HEK293 (cell line): ENCODE data around the gene TOP3A.

ENCODE experiments used
- CTCF ChIA-PET: fragments of 350-600 bp; formaldehyde crosslinking; extraction: SDS; loops from one replicate; lab custom pipeline; 2021; ENCODE audit warnings: antibody characterized with exemption; lab: Yijun Ruan, JAX
- POLR2A ChIA-PET: fragments of 300-600 bp; formaldehyde crosslinking; extraction: SDS; loops from one replicate; lab custom pipeline; 2020; ENCODE audit warnings: antibody characterized with exemption, inconsistent platforms; lab: Yijun Ruan, JAX
- H3K27ac ChIP-seq: fragments of 200-500 bp; sonication (Bioruptor generic); 2 replicates; pipeline ENCODE4 v1.5.1; 2014; ENCODE audit warnings: low read depth, low read length, control low read depth, inconsistent platforms; ENCODE audit errors: extremely low read depth
- H3K36me3 ChIP-seq, 2 experiments: fragments of 200-500 bp in 1 of 2; sonication (Bioruptor generic) in 1 of 2; 1 replicate in 1 of 2; 2 replicates in 1 of 2; pipeline ENCODE4 v1.5.1; 2014 to 2017; ENCODE audit warnings: inconsistent platforms in 2 of 2, low read length in 2 of 2; ENCODE audit not compliant: control insufficient read depth in 2 of 2, insufficient read depth in 1 of 2
- H3K4me1 ChIP-seq: fragments of 200-500 bp; sonication (Bioruptor generic); 2 replicates; pipeline ENCODE4 v1.5.1; 2014; ENCODE audit warnings: mild to moderate bottlenecking, low read length, inconsistent platforms; ENCODE audit not compliant: control insufficient read depth, insufficient read depth
- H3K4me3 ChIP-seq: 2 replicates; pipeline ENCODE4 v1.5.1; 2011; ENCODE audit warnings: low read depth, mild to moderate bottlenecking, control low read depth, low read length, moderate library complexity
- H3K9me3 ChIP-seq: fragments of 200-500 bp; sonication (Bioruptor generic); 2 replicates; pipeline ENCODE4 v1.5.1; 2014; ENCODE audit warnings: low read depth, low read length, inconsistent platforms; ENCODE audit not compliant: control insufficient read depth, insufficient read depth
- EGR2 ChIP-seq: fragments of 450-650 bp; formaldehyde crosslinking; IDR thresholded peaks from 2 replicates; pipeline ENCODE4 v1.5.1; 2016; ENCODE audit warnings: low read depth, missing biosample characterization, missing genetic modification characterization
- MYNN ChIP-seq: fragments of 450-650 bp; formaldehyde crosslinking; IDR thresholded peaks from 2 replicates; pipeline ENCODE4 v1.5.1; 2016; ENCODE audit warnings: missing biosample characterization, missing genetic modification characterization, borderline replicate concordance
- PRDM10 ChIP-seq: fragments of 450-650 bp; formaldehyde crosslinking; IDR thresholded peaks from 2 replicates; pipeline ENCODE4 v1.5.1; 2016; ENCODE audit warnings: missing biosample characterization, missing genetic modification characterization
- SCRT1 ChIP-seq: fragments of 450-650 bp; formaldehyde crosslinking; IDR thresholded peaks from 2 replicates; pipeline ENCODE4 v1.5.1; 2016; ENCODE audit warnings: missing biosample characterization, missing genetic modification characterization, borderline replicate concordance
- SCRT2 ChIP-seq: fragments of 450-650 bp; formaldehyde crosslinking; IDR thresholded peaks from 2 replicates; pipeline ENCODE4 v1.5.1; 2016; ENCODE audit warnings: missing biosample characterization, missing genetic modification characterization
- ZBTB8A ChIP-seq: fragments of 450-650 bp; formaldehyde crosslinking; IDR thresholded peaks from 2 replicates; pipeline ENCODE4 v1.5.1; 2016; ENCODE audit warnings: missing biosample characterization, missing genetic modification characterization
- ZNF121 ChIP-seq: fragments of 450-650 bp; formaldehyde crosslinking; IDR thresholded peaks from 2 replicates; pipeline ENCODE4 v1.5.1; 2016; ENCODE audit warnings: missing biosample characterization, missing genetic modification characterization
- ZNF138 ChIP-seq: fragments of 450-650 bp; formaldehyde crosslinking; IDR thresholded peaks from 2 replicates; pipeline ENCODE4 v1.5.1; 2016; ENCODE audit warnings: missing biosample characterization, missing genetic modification characterization, borderline replicate concordance
- ZNF174 ChIP-seq: fragments of 450-650 bp; formaldehyde crosslinking; IDR thresholded peaks from 2 replicates; pipeline ENCODE4 v1.5.0; 2017; ENCODE audit warnings: missing biosample characterization, mild to moderate bottlenecking, missing genetic modification characterization
- ZNF221 ChIP-seq: fragments of 450-650 bp; formaldehyde crosslinking; IDR thresholded peaks from 2 replicates; pipeline ENCODE4 v1.5.1; 2017; ENCODE audit warnings: missing biosample characterization, missing genetic modification characterization, borderline replicate concordance
- ZNF280C ChIP-seq: fragments of 450-650 bp; formaldehyde crosslinking; IDR thresholded peaks from 2 replicates; pipeline ENCODE4 v1.5.1; 2016; ENCODE audit warnings: missing biosample characterization, missing genetic modification characterization
- ZNF600 ChIP-seq: fragments of 450-650 bp; formaldehyde crosslinking; IDR thresholded peaks from 2 replicates; pipeline ENCODE4 v1.5.1; 2016; ENCODE audit warnings: missing biosample characterization, missing genetic modification characterization
- ZNF654 ChIP-seq: fragments of 450-650 bp; formaldehyde crosslinking; IDR thresholded peaks from 2 replicates; pipeline ENCODE4 v1.5.1; 2016; ENCODE audit warnings: low read depth, missing biosample characterization, missing genetic modification characterization
- TF ChIP-seq, protein P1 (sequence below): fragments of 450-650 bp; formaldehyde crosslinking; optimal IDR thresholded peaks from 2 replicates; pipeline ENCODE3; 2016; ENCODE audit warnings: missing biosample characterization, mild to moderate bottlenecking, missing genetic modification characterization

The TOP3A gene

GRCh38 chr17:18233803-18234518 is 80.8 kb downstream of the TOP3A start:
- Histone ChIP-seq H3K4me1 (no peaks in the 10 kb centered on the region), H3K27ac (no peak overlapping the region), H3K4me3 (no peak overlapping the region), H3K36me3 (peaks cover 0 to 79% of the 10 kb centered on the region in 2 experiments; a peak in 2 of 3 replicates), H3K9me3 (no peaks in the 10 kb centered on the region)
- peak; percentile 24; the same call in 1 of the 2 replicates for TF ChIP-seq EGR2
- no peak for TF ChIP-seq ZNF221 (tag by site-specific recombination)
- ChIA-PET POLR2A (interaction anchor here (0.6 kb wide), 1 partner anchor 10 kb away, joined by 5 read pairs; no protein-coding TSS in a partner anchor), CTCF (no interaction called here)

GRCh38 chr17:18231164-18231563 is 83.6 kb downstream of the TOP3A start:
- peaks cover 4% of the 10 kb centered on the region; the same call in 1 of the 2 replicates for H3K4me1 ChIP-seq
- POLR2A ChIA-PET = no interaction called here
- H3K4me3 ChIP-seq = no peak overlapping the region
- no peak for TF ChIP-seq ZNF654 (tag by site-specific recombination)
- TF ChIP-seq PRDM10 = no peak
- TF ChIP-seq ZNF121 (tag by site-specific recombination) = no peak
- TF ChIP-seq ZBTB8A (tag by site-specific recombination) = 0 out of 2 replicates have a peak, but pooled peaks have one; percentile 25
- TF ChIP-seq, all 188 proteins: peak for 1
- peaks cover 0 to 52% of the 10 kb centered on the region in 2 experiments; a peak in 2 of 3 replicates for H3K36me3 ChIP-seq
- CTCF ChIA-PET = interaction anchor here (0.6 kb wide), 1 partner anchor 77 kb away, joined by 3 read pairs; no protein-coding TSS in a partner anchor
- no peak overlapping the region for H3K27ac ChIP-seq
- H3K9me3 ChIP-seq = no peaks in the 10 kb centered on the region

GRCh38 chr17:18230288-18231141 is 84.3 kb downstream of the TOP3A start:
- H3K9me3 ChIP-seq = no peaks in the 10 kb centered on the region
- no peak for TF ChIP-seq ZNF138
- TF ChIP-seq MYNN = peak; percentile 63; the same call in 1 of the 2 replicates
- TF ChIP-seq SCRT1 = peak; percentile 40; the same call in 1 of the 2 replicates
- peak; percentile 89 for TF ChIP-seq SCRT2 (tag by site-specific recombination)
- peaks cover 0 to 45% of the 10 kb centered on the region in 2 experiments; a peak in 2 of 3 replicates for H3K36me3 ChIP-seq
- ChIA-PET CTCF (interaction anchor here (0.6 kb wide), 1 partner anchor 76 kb away, joined by 3 read pairs; no protein-coding TSS in a partner anchor), POLR2A (interaction anchor here (0.5 kb wide), 1 partner anchor 19 kb away, joined by 3 read pairs; no protein-coding TSS in a partner anchor)
- H3K4me1 ChIP-seq = peaks cover 4% of the 10 kb centered on the region; the same call in 1 of the 2 replicates
- H3K4me3 ChIP-seq = no peak overlapping the region
- H3K27ac ChIP-seq = no peak overlapping the region

- H3K36me3 ChIP-seq = peaks cover 0 to 38% of the 10 kb centered on the region in 2 experiments; a peak in 2 of 3 replicates
- no peak overlapping the region for H3K27ac ChIP-seq
- peaks cover 4% of the 10 kb centered on the region; the same call in 1 of the 2 replicates for H3K4me1 ChIP-seq
- no peaks in the 10 kb centered on the region for H3K9me3 ChIP-seq
- CTCF ChIA-PET = no interaction called here
- POLR2A ChIA-PET = interaction anchor here (0.5 kb wide), 1 partner anchor 18 kb away, joined by 3 read pairs; no protein-coding TSS in a partner anchor
- H3K4me3 ChIP-seq = no peak overlapping the region
- no peak for TF ChIP-seq SCRT1
- no peak for TF ChIP-seq ZNF174 (tag by site-specific recombination)
- TF ChIP-seq ZNF280C (tag by site-specific recombination) = no peak
- no peak for TF ChIP-seq ZNF600 (tag by site-specific recombination)
- TF ChIP-seq, protein P1, sequence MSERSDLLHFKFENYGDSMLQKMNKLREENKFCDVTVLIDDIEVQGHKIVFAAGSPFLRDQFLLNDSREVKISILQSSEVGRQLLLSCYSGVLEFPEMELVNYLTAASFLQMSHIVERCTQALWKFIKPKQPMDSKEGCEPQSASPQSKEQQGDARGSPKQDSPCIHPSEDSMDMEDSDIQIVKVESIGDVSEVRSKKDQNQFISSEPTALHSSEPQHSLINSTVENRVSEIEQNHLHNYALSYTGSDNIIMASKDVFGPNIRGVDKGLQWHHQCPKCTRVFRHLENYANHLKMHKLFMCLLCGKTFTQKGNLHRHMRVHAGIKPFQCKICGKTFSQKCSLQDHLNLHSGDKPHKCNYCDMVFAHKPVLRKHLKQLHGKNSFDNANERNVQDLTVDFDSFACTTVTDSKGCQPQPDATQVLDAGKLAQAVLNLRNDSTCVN (tag by site-specific recombination) = no peak
These were observed 85.0 kb downstream of the TOP3A start for GRCh38 chr17:18229771-18230170.
